OCI-LY3 (cell line): ENCODE results near the gene CD248.
A peak's percentile ranks its signal among the peaks of the same experiment; 100 is the strongest.

Experiments used
- H2AFZ ChIP-seq: fragments of 200-600, 300-600 bp; shearing (Covaris generic); 2 replicates; pipeline ENCODE4 v1.6.0; 2014; ENCODE audit warnings: antibody characterized with exemption, low read depth, low read length
- H3K27ac ChIP-seq: fragments of 200-600, 300-600 bp; sonication (generic); 2 replicates; pipeline ENCODE4 v1.5.1; 2014; ENCODE audit warnings: mild to moderate bottlenecking, low read length, moderate library complexity, mixed read lengths
- H3K27me3 ChIP-seq: fragments of 200-600, 300-600 bp; sonication (generic); 2 replicates; pipeline ENCODE4 v1.6.1; 2014; ENCODE audit warnings: low read depth, low read length, mixed read lengths
- H3K36me3 ChIP-seq: fragments of 200-600, 300-600 bp; sonication (generic); replicated peaks from 2 replicates; pipeline ENCODE3; 2014; ENCODE audit warnings: low read depth, low read length, mixed read lengths
- H3K4me1 ChIP-seq: fragments of 300-600, 200-600 bp; sonication (generic); 2 replicates; pipeline ENCODE4 v1.6.1; 2014; ENCODE audit warnings: low read length, mixed read lengths
- H3K4me2 ChIP-seq: fragments of 200-600, 300-600 bp; sonication (generic); 2 replicates; pipeline ENCODE4 v1.6.1; 2014; ENCODE audit warnings: low read length, mixed read lengths
- H3K4me3 ChIP-seq: fragments of 300-600, 200-600 bp; sonication (generic); 2 replicates; pipeline ENCODE4 v1.5.1; 2014; ENCODE audit warnings: antibody characterized with exemption, mild to moderate bottlenecking, low read length, moderate library complexity
- H3K79me2 ChIP-seq: fragments of 300-600, 200-600 bp; shearing (Covaris generic); 2 replicates; pipeline ENCODE4 v1.6.1; 2014; ENCODE audit warnings: mild to moderate bottlenecking, low read length, mixed read lengths
- H3K9ac ChIP-seq: fragments of 300-600, 200-600 bp; shearing (Covaris generic); 2 replicates; pipeline ENCODE4 v1.6.0; 2014; ENCODE audit warnings: mild to moderate bottlenecking, low read length, moderate library complexity
- H3K9me3 ChIP-seq: fragments of 200-600, 300-600 bp; shearing (Covaris generic); 2 replicates; pipeline ENCODE4 v1.6.1; 2014; ENCODE audit warnings: low read length, mixed read lengths; ENCODE audit not compliant: insufficient read depth
- H4K20me1 ChIP-seq: fragments of 200-600, 300-600 bp; sonication (generic); 2 replicates; pipeline ENCODE4 v1.6.1; 2016; ENCODE audit warnings: low read length, mixed read lengths; ENCODE audit not compliant: insufficient read depth
- EZH2phosphoT487 ChIP-seq: fragments of 200-600 bp; shearing (Covaris generic); IDR thresholded peaks from 2 replicates; pipeline ENCODE4 v1.6.1; 2018; ENCODE audit warnings: antibody characterized with exemption, mixed run types, low read depth
- TF ChIP-seq, protein P1 (sequence below): fragments of 200-600, 300-600 bp; sonication (generic); IDR thresholded peaks from 2 replicates; pipeline ENCODE4 v1.5.1; 2014; ENCODE audit warnings: antibody characterized with exemption, low read length, low read depth

CD248 gene

DNA sequence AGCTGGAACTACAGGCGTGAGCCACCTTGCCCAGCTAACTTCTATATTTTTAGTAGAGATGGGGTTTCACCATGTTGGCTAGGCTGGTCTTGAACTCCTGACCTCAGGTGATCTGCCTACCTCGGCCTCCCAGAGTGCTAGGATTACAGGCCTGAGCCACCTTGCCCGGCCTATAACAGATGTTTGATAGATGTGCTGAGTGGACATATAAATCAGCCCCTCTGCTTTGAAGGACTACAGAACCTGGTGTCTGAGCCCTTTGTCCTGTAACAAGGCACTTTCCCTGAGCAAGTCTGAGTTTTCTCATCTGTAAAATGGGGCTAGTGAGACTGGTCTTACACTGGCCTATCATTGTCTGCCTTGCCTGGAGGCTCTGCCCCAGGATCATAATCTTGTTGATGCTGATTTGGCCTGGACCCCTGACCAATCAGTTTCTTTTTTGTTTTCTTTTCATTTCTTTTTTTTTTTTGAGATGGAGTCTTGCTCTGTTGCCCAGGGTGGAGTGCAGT, 12.4 kb upstream of the CD248 start:
- Histone ChIP-seq H3K36me3 (no peaks in the 10 kb centered on the region), H3K79me2 (no peaks in the 10 kb centered on the region), H3K27ac (no peak overlapping the region), H3K4me3 (no peak overlapping the region), H3K9ac (no peak overlapping the region), H2AFZ (no peak overlapping the region), H4K20me1 (no peaks in the 10 kb centered on the region), H3K9me3 (no peaks in the 10 kb centered on the region), H3K27me3 (no peaks in the 10 kb centered on the region), H3K4me1 (peaks cover 15% of the 10 kb centered on the region), H3K4me2 (no peak overlapping the region)
- TF ChIP-seq, protein P1, sequence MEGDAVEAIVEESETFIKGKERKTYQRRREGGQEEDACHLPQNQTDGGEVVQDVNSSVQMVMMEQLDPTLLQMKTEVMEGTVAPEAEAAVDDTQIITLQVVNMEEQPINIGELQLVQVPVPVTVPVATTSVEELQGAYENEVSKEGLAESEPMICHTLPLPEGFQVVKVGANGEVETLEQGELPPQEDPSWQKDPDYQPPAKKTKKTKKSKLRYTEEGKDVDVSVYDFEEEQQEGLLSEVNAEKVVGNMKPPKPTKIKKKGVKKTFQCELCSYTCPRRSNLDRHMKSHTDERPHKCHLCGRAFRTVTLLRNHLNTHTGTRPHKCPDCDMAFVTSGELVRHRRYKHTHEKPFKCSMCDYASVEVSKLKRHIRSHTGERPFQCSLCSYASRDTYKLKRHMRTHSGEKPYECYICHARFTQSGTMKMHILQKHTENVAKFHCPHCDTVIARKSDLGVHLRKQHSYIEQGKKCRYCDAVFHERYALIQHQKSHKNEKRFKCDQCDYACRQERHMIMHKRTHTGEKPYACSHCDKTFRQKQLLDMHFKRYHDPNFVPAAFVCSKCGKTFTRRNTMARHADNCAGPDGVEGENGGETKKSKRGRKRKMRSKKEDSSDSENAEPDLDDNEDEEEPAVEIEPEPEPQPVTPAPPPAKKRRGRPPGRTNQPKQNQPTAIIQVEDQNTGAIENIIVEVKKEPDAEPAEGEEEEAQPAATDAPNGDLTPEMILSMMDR = no peak
- no peak for TF ChIP-seq EZH2phosphoT487

DNA sequence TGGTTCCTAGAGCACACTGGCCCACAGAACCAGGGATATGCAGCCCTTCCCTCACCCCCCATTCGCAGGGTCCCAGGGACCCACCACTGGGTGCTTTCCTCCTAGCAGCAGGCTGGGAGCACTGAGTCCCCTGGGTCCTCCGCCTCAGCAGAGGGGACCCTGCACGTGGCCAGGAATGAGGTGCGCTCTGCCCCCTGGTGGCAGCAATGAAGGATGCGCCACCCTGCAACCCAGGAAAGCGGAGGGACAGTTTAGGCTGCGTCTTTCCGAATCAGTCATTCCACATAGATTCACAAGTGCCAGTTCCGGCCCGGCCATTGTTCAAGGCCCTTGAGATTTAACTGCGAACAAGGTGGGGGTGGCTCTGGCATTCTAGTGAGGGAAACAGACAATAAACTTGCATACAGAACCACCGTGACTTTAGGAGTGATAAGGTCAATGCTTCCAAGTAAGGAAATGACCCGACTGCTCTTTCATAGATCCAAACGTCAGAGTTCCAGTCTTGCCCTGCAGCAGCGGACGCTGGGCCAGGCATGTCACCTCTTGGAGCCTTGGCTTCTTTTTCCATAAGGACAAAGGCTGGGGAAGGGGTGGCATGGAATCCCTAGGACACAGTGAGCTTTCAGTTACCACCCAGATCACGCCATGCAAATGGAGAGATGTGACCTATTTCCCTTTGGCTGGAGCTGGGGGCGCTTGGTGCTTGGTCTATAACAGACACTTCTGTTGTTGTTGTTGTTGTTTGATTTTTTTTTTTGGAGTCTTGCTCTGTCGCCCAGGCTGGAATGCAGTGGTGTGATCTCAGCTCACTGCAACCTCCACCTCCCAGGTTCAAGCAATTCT, 11.7 kb upstream of the CD248 start:
- Histone ChIP-seq H3K4me1 (peaks cover 19% of the 10 kb centered on the region), H3K9me3 (no peaks in the 10 kb centered on the region), H3K4me2 (peak overlapping the region; percentile 97), H2AFZ (peak overlapping the region; percentile 99), H3K36me3 (no peaks in the 10 kb centered on the region), H4K20me1 (no peaks in the 10 kb centered on the region), H3K27ac (no peak overlapping the region), H3K27me3 (no peaks in the 10 kb centered on the region), H3K9ac (peak overlapping the region; percentile 56), H3K79me2 (no peaks in the 10 kb centered on the region), H3K4me3 (peak overlapping the region; percentile 72)
- TF ChIP-seq, protein P1 = peak; percentile 96
- no peak for TF ChIP-seq EZH2phosphoT487

DNA sequence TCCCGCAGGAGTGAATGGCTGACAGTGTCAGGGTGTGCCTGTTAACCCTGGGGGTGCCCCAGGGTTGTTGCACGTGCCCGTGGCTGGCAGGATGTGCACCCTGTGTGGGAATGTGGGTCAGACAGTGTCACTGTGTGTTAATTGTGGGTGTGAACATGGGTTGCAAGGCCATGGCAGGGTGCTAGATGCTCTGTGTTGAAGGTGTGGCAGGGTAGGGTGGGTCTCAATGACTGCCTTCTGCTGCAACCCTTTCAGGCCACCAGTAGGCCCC, 11.1 kb upstream of the CD248 start:
- Histone ChIP-seq H3K9ac (no peak overlapping the region; the same call in 1 of the 2 replicates), H3K9me3 (no peaks in the 10 kb centered on the region), H3K4me3 (no peak overlapping the region), H3K27me3 (no peaks in the 10 kb centered on the region), H3K27ac (no peak overlapping the region), H3K4me2 (peak overlapping the region; percentile 97), H3K79me2 (no peaks in the 10 kb centered on the region), H4K20me1 (no peaks in the 10 kb centered on the region), H3K4me1 (peaks cover 19% of the 10 kb centered on the region), H2AFZ (peak overlapping the region; percentile 99; the same call in 1 of the 2 replicates), H3K36me3 (no peaks in the 10 kb centered on the region)
- TF ChIP-seq EZH2phosphoT487 = no peak
- TF ChIP-seq, protein P1 = no peak

DNA sequence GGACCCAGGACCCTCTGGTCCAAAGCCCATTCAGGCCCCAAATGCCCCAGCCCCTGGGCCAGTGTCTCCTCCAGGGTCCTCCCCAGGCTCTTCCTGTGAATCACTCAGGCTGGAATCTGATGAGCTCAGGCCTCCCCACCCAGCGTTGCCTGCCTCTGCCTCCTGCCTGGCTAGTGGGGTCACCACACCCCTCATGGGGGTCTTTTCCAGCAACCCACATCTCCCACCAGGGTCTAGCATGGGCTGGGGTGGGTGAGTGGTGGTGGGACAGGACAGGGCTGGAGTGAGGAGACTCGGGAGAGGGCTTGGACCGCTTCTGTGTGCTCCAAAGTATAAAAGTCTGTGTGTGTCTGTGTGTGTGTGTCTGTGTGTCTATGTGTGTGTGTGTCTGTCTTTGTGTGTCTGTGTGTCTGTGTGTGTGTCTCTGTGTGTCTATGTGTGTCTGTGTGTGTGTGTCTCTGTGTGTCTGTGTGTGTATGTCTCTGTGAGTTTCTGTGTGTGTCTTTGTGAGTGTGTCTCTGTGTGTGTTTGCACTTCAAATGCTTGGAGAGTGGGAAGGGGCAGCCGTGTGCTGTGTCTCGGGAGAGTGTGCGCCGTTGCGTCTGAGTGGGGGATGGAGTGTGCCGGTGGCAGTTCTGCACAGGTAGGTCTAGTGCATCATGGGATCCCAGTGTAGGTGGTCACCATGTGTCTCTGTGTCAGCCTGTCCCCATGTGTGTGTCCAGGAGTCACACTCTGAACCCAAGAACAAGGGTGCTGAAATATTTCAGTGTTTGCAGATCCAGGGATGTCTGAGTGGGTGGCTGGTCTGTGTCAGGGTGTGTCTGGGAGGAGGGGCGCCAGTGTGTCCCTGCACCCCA, 10.6 kb upstream of the CD248 start:
- no peaks in the 10 kb centered on the region for H3K79me2 ChIP-seq
- TF ChIP-seq, protein P1 = no peak
- TF ChIP-seq EZH2phosphoT487 = no peak
- H4K20me1 ChIP-seq = no peaks in the 10 kb centered on the region
- no peak overlapping the region for H2AFZ ChIP-seq
- H3K4me1 ChIP-seq = peaks cover 20% of the 10 kb centered on the region
- H3K9ac ChIP-seq = no peak overlapping the region
- no peak overlapping the region for H3K4me2 ChIP-seq
- H3K27me3 ChIP-seq = no peaks in the 10 kb centered on the region
- no peak overlapping the region for H3K27ac ChIP-seq
- H3K4me3 ChIP-seq = no peak overlapping the region
- H3K36me3 ChIP-seq = no peaks in the 10 kb centered on the region
- no peaks in the 10 kb centered on the region for H3K9me3 ChIP-seq
